ENCODE results near the gene JPH3.

The JPH3 gene

GRCh38 chr16:87613961-87614360, 11.7 kb downstream of the JPH3 start:
- TF ChIP-seq CTCF (IDR thresholded peaks at IDR 0.05; ENCODE audit: low read depth, low read length, missing control alignments) = no peak
- H3K27ac ChIP-seq = no peak overlapping the region
- no peaks in the 10 kb centered on the region for H3K36me3 ChIP-seq (replicated peaks)
- H3K4me3 ChIP-seq (ENCODE audit: low read depth, low read length) = no peak overlapping the region
- in situ Hi-C loops (cut with HindIII; ENCODE audit: low pct_ligation_motif_present, low sequenced_read_pairs) = no loop called here
- no peak for DNase-seq
- H3K27me3 ChIP-seq (replicated peaks) = peaks cover 3% of the 10 kb centered on the region

- Histone ChIP-seq H3K36me3 (replicated peaks) (no peaks in the 10 kb centered on the region), H3K4me3 (ENCODE audit: low read depth, low read length) (no peak overlapping the region), H3K27me3 (replicated peaks) (peaks cover 7% of the 10 kb centered on the region), H3K27ac (no peak overlapping the region)
- in situ Hi-C loops (cut with HindIII; ENCODE audit: low pct_ligation_motif_present, low sequenced_read_pairs) = no loop called here
- DNase-seq = no peak
- TF ChIP-seq CTCF (IDR thresholded peaks at IDR 0.05; ENCODE audit: low read depth, low read length, missing control alignments) = no peak
Observed at GRCh38 chr16:87615621-87616041, 13.3 kb downstream of the JPH3 start.

- no peak for DNase-seq
- no peak overlapping the region for H3K4me3 ChIP-seq (ENCODE audit: low read depth, low read length)
- in situ Hi-C loops (cut with HindIII; ENCODE audit: low pct_ligation_motif_present, low sequenced_read_pairs) = no loop called here
- peaks cover 8% of the 10 kb centered on the region for H3K27me3 ChIP-seq (replicated peaks)
- no peak overlapping the region for H3K27ac ChIP-seq
- no peaks in the 10 kb centered on the region for H3K36me3 ChIP-seq (replicated peaks)
- TF ChIP-seq CTCF (IDR thresholded peaks at IDR 0.05; ENCODE audit: low read depth, low read length, missing control alignments) = no peak
Observed at GRCh38 chr16:87616556-87616955, 14.2 kb downstream of the JPH3 start.

- no peak overlapping the region for H3K4me3 ChIP-seq (ENCODE audit: low read depth, low read length)
- H3K27ac ChIP-seq = no peak overlapping the region
- no peaks in the 10 kb centered on the region for H3K36me3 ChIP-seq (replicated peaks)
- H3K27me3 ChIP-seq (replicated peaks) = peaks cover 8% of the 10 kb centered on the region
- in situ Hi-C loops (cut with HindIII; ENCODE audit: low pct_ligation_motif_present, low sequenced_read_pairs) = no loop called here
- DNase-seq = no peak
- TF ChIP-seq CTCF (IDR thresholded peaks at IDR 0.05; ENCODE audit: low read depth, low read length, missing control alignments) = no peak
Observed at GRCh38 chr16:87618216-87618615, 15.9 kb downstream of the JPH3 start.

GRCh38 chr16:87619360-87620200, 17.3 kb downstream of the JPH3 start:
- DNase-seq = no peak
- Histone ChIP-seq H3K4me3 (ENCODE audit: low read depth, low read length) (no peak overlapping the region), H3K27me3 (replicated peaks) (peaks cover 8% of the 10 kb centered on the region), H3K27ac (no peak overlapping the region), H3K36me3 (replicated peaks) (no peaks in the 10 kb centered on the region)
- no peak for TF ChIP-seq CTCF (IDR thresholded peaks at IDR 0.05; ENCODE audit: low read depth, low read length, missing control alignments)
- in situ Hi-C loops (cut with HindIII; ENCODE audit: low pct_ligation_motif_present, low sequenced_read_pairs) = no loop called here

GRCh38 chr16:87620201-87620495, 17.8 kb downstream of the JPH3 start:
- TF ChIP-seq CTCF (IDR thresholded peaks at IDR 0.05; ENCODE audit: low read depth, low read length, missing control alignments) = no peak
- peaks cover 8% of the 10 kb centered on the region for H3K27me3 ChIP-seq (replicated peaks)
- H3K36me3 ChIP-seq (replicated peaks) = no peaks in the 10 kb centered on the region
- H3K27ac ChIP-seq = no peak overlapping the region
- no peak for DNase-seq
- no peak overlapping the region for H3K4me3 ChIP-seq (ENCODE audit: low read depth, low read length)
- in situ Hi-C loops (cut with HindIII; ENCODE audit: low pct_ligation_motif_present, low sequenced_read_pairs) = no loop called here

Data from brain microvascular endothelial cell (primary cell).